HepG2 (cell line): ENCODE measurements around the gene TBCD. TPM values are rescaled to one million over a fixed set of nuclear protein-coding genes. Genes with fewer than 3 reads are reported as not detected.

Source experiments
- AHR ChIP-seq: IDR thresholded peaks from 2 replicates; pipeline ENCODE4 v1.6.1; 2018; ENCODE audit warnings: missing genetic modification reagents, missing compliant biosample characterization
- CCDC6 ChIP-seq: sonication (generic); formaldehyde crosslinking; IDR thresholded peaks from 2 replicates; pipeline ENCODE4 v1.8.1; 2022; ENCODE audit warnings: mild to moderate bottlenecking, missing genetic modification reagents, moderate library complexity
- CENPBD1 ChIP-seq: sonication (generic); formaldehyde crosslinking; IDR thresholded peaks from 2 replicates; pipeline ENCODE4 v1.8.0; 2022; ENCODE audit warnings: missing genetic modification reagents, low read depth, mild to moderate bottlenecking, borderline replicate concordance
- GRHL1 ChIP-seq: sonication (generic); formaldehyde crosslinking; conservative IDR thresholded peaks from 2 replicates; pipeline ENCODE4 v1.8.0; 2022; ENCODE audit warnings: missing genetic modification reagents
- HDAC1 ChIP-seq: sonication (generic); formaldehyde crosslinking; IDR thresholded peaks from 2 replicates; pipeline ENCODE4 v1.5.1; 2020; ENCODE audit warnings: mild to moderate bottlenecking, missing genetic modification reagents
- HMG20A ChIP-seq: IDR thresholded peaks from 2 replicates; pipeline ENCODE4 v1.6.1; 2016; ENCODE audit warnings: borderline replicate concordance
- HNF4G ChIP-seq, 2 experiments: sonication (generic) in 1 of 2; formaldehyde crosslinking in 1 of 2; IDR thresholded peaks; 2 replicates each; pipeline versions ENCODE4 v1.4.0 to v1.6.1; 2011 to 2020; ENCODE audit warnings: borderline replicate concordance in 2 of 2, low read depth in 2 of 2, mild to moderate bottlenecking in 2 of 2, low read length in 1 of 2, missing genetic modification reagents in 1 of 2, moderate library complexity in 1 of 2
- HOXA3 ChIP-seq: sonication (generic); formaldehyde crosslinking; IDR thresholded peaks from 2 replicates; pipeline ENCODE4 v1.5.0; 2020; ENCODE audit warnings: missing genetic modification reagents
- ISL2 ChIP-seq: sonication (generic); formaldehyde crosslinking; IDR thresholded peaks from 2 replicates; pipeline ENCODE4 v1.5.0; 2020; ENCODE audit warnings: missing genetic modification reagents
- KAT8 ChIP-seq: IDR thresholded peaks from 2 replicates; pipeline ENCODE4 v1.6.1; 2016; ENCODE audit warnings: missing genetic modification reagents, missing compliant biosample characterization
- MAFK ChIP-seq, 2 experiments: IDR thresholded peaks in 1 of 2; conservative IDR thresholded peaks in 1 of 2; 2 replicates each; pipeline ENCODE4 v1.6.1; 2011; ENCODE audit warnings: improper control_type of control experiment in 2 of 2, low read length in 2 of 2
- MTA3 ChIP-seq: sonication (generic); formaldehyde crosslinking; IDR thresholded peaks from 2 replicates; pipeline ENCODE4 v1.4.0; 2020; ENCODE audit warnings: missing genetic modification reagents
- MTERF4 ChIP-seq: sonication (generic); formaldehyde crosslinking; IDR thresholded peaks from 2 replicates; pipeline ENCODE4 v1.8.0; 2023; ENCODE audit warnings: mild to moderate bottlenecking, missing genetic modification reagents
- NBN ChIP-seq: fragments of 450-650 bp; conservative IDR thresholded peaks from 2 replicates; pipeline ENCODE4 v1.6.1; 2017
- RBM22 ChIP-seq: fragments of 200-400 bp; formaldehyde crosslinking; optimal IDR thresholded peaks from 2 replicates; pipeline ENCODE3; 2017; ENCODE audit warnings: mild to moderate bottlenecking, low read length, moderate library complexity
- SMC3 ChIP-seq: IDR thresholded peaks from 2 replicates; pipeline ENCODE4 v1.6.1; 2011; ENCODE audit warnings: low read length, improper control_type of control experiment
- SNAPC2 ChIP-seq: sonication (generic); formaldehyde crosslinking; IDR thresholded peaks from 2 replicates; pipeline ENCODE4 v1.8.1; 2022; ENCODE audit warnings: mild to moderate bottlenecking, missing genetic modification reagents
- SP5 ChIP-seq: IDR thresholded peaks from 2 replicates; pipeline ENCODE4 v1.6.1; 2016; ENCODE audit warnings: low read depth, borderline replicate concordance
- TBX2 ChIP-seq: sonication (generic); formaldehyde crosslinking; IDR thresholded peaks from 2 replicates; pipeline ENCODE4 v1.5.0; 2020; ENCODE audit warnings: missing genetic modification reagents, mild to moderate bottlenecking, borderline replicate concordance
- TFE3 ChIP-seq: IDR thresholded peaks from 2 replicates; pipeline ENCODE4 v1.6.1; 2016
- WIZ ChIP-seq: sonication (generic); formaldehyde crosslinking; IDR thresholded peaks from 2 replicates; pipeline ENCODE4 v1.5.1; 2020; ENCODE audit warnings: mild to moderate bottlenecking, missing genetic modification reagents
- ZNF138 ChIP-seq: sonication (generic); formaldehyde crosslinking; IDR thresholded peaks from 2 replicates; pipeline ENCODE4 v1.5.0; 2020; ENCODE audit warnings: mild to moderate bottlenecking, low read depth, missing genetic modification reagents
- ZNF232 ChIP-seq: sonication (generic); formaldehyde crosslinking; IDR thresholded peaks from 2 replicates; pipeline ENCODE4 v1.4.0; 2020; ENCODE audit warnings: missing genetic modification reagents, borderline replicate concordance
- ZNF816 ChIP-seq: sonication (generic); formaldehyde crosslinking; IDR thresholded peaks from 2 replicates; pipeline ENCODE4 v1.8.0; 2022; ENCODE audit warnings: missing genetic modification reagents, mild to moderate bottlenecking, borderline replicate concordance
- polyA plus RNA-seq, 8 experiments: library from polyadenylated mRNA; depleted of rRNA in 3 of 8; stranded (reverse) in 7 of 8; unstranded in 1 of 8; fragments of >200 nt; fragmentation: Illumina TruSeq in 4 of 8; extraction: Trizol in 4 of 8; gene quantifications; 2 replicates each; pipeline versions ENCODE4 v1.2.1 to v1.2.3, GENCODE V29; 2011 to 2016; ENCODE audit warnings: low read depth in 4 of 8, missing spikeins in 1 of 8, mixed read lengths in 1 of 8; ENCODE audit not compliant: insufficient read depth in 1 of 8
- total RNA-seq, 5 experiments: library from RNA; depleted of rRNA; stranded (reverse); fragments of >200 nt; fragmentation: Illumina TruSeq; extraction: Trizol; gene quantifications; 2 replicates each; pipeline ENCODE4 v1.2.3, GENCODE V29; 2016; ENCODE audit warnings: low read depth in 1 of 5

TBCD gene
- total and polyA plus RNA-seq, 2 of the 13 experiments (the other 11 are each of a cell fraction or from before 2014, with no cell fraction given): 33.9 to 54.8 TPM

GRCh38 chr17:82703935-82704865 is 47.7 kb upstream of the TBCD start (continued):
- no peak for TF ChIP-seq TFE3 (CRISPR knock-in tag)
- TF ChIP-seq MTA3 (CRISPR knock-in tag): no peak
- peak; percentile 63; the same call in 1 of the 2 replicates for TF ChIP-seq TBX2 (CRISPR knock-in tag)
- peak; percentile 80; the same call in 1 of the 2 replicates for TF ChIP-seq HNF4G (IDR thresholded peaks at IDR 0.05; ENCODE audit: borderline replicate concordance, low read depth, low read length)
- TF ChIP-seq HNF4G (CRISPR knock-in tag; IDR thresholded peaks at IDR 0.05; ENCODE audit: borderline replicate concordance, low read depth): no peak; the same call in 1 of the 2 replicates
- no peak for TF ChIP-seq MTERF4 (CRISPR knock-in tag)
- TF ChIP-seq AHR: no peak
- TF ChIP-seq CENPBD1 (CRISPR knock-in tag): no peak
- TF ChIP-seq ZNF138 (CRISPR knock-in tag): 0 out of 2 replicates have a peak, but pooled peaks have one; percentile 37
- peak; percentile 69; the same call in 1 of the 2 replicates for TF ChIP-seq SP5 (CRISPR knock-in tag)
- no peak for TF ChIP-seq RBM22
- no peak for TF ChIP-seq HMG20A (CRISPR knock-in tag)
- TF ChIP-seq KAT8 (CRISPR knock-in tag): 0 out of 2 replicates have a peak, but pooled peaks have one; percentile 20
- no peak for TF ChIP-seq SMC3
- TF ChIP-seq HOXA3 (CRISPR knock-in tag): peak; percentile 72
- TF ChIP-seq NBN: no peak
- no peak for TF ChIP-seq WIZ (CRISPR knock-in tag)
- TF ChIP-seq ISL2 (CRISPR knock-in tag): no peak
- no peak for TF ChIP-seq SNAPC2 (CRISPR knock-in tag)
- TF ChIP-seq MAFK (conservative IDR thresholded peaks at IDR 0.05 in 1 of 2, IDR thresholded peaks at IDR 0.05 in 1 of 2; ENCODE audit: low read length in 2 of 2): peak; percentile 8 to 28; a peak in 1 of 4 replicates
- TF ChIP-seq GRHL1 (CRISPR knock-in tag): no peak
- peak; percentile 84 for TF ChIP-seq HDAC1 (CRISPR knock-in tag)
- TF ChIP-seq ZNF816 (CRISPR knock-in tag): no peak
- peak; percentile 21; the same call in 1 of the 2 replicates for TF ChIP-seq ZNF232 (CRISPR knock-in tag)
- no peak for TF ChIP-seq CCDC6 (CRISPR knock-in tag)
